ENCODE measurements around the gene SMARCA2.
A peak's percentile ranks its signal among the peaks of the same experiment; 100 is the strongest.

Gene SMARCA2

DNA sequence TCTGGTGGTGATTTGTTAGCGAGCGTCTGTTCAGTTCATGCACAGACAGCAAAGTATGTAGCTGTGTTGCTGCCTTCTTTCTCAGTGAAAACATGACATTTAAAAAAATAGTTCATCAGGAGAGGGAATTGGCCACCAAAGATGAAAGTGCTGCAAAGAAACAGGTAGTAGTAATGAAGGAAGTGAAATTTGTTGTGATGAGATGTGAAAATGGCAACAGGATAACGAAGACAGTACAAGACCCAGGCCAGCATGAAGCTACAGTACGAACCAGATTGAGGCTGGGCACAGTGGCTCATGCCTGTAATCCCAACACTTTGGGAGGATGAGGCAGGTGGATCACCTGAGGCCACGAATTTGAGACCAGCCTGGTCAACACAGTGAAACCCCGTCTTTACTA lies 136.0 kb downstream of the SMARCA2 start:
- no peak for DNase-seq

DNA sequence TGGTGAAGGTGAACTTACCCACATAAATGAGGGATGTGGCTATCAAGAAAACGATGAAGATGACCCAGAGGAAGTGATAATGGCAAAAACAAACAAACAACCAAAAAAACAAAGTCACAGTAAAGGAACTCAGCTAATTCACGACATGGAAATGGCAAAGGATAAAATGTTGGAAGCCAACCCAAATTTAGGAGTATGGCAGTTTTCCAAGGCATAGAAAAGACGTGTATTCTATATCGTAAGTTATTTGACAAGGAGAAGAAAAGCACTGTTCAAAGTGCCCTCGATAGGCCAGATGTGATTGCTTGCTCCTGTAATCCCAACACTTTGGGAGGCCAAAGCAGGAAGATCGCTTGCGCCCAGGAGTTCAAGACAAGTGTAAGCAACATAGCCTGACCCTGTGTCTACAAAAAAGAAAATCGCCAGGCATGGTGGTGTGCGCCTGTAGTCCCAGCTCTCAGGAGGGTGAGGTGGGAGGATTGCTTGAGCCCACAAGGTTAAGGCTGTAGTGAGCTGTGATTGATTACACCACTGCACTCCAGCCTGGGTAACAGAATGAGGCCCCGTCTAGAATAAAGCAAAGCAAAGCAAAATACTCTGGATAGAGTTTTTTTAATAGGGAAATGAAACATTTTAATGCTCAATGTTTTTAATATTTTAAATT lies 138.0 kb downstream of the SMARCA2 start:
- no peak for DNase-seq

DNA sequence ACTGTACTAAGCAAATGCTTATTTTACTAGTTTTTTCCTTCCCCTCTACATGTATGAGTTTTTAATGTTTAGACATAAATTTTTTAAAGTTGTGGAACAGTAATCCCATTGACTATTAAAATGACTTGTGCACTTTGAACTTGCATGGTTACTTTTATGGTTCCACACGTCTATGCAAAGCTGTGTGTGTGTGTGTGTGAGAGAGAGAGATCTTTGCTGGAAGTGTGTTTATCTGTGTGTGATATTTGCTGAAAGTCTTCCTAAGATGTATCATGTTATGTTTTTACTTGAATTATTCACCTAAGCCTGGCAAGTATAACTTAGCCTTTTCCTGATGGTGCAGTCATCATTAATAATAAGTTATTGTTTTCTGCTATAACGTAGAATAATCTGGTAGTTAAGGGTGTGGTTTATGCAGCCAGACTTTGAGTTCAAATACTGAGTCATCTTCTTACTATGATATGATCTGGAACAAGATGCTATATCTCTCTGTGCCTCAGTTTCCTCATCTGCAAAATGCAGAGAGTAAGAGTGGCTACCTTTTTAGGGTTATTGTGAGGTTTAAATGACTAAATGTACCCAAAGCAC lies 138.6 kb downstream of the SMARCA2 start:
- no peak for DNase-seq

DNA sequence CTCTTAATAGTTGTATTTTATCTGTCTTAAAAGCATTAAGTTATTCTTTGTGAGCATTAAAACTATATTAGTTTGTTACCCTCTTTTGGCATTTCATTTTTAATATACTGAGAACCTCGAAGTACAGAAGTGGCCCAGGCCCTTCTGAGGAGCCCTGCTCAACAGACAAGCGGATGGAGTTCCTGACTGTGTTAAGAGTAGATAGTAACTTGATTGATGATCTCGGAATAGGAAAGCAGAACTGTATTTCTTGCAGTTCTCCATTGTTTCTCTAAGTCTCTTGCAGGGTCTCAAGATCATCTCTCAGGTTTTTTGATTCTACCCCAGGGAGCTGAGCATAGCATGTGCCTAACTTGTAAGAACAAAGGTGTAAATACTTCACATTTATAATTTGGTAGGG lies 139.6 kb downstream of the SMARCA2 start:
- DNase-seq = no peak

DNA sequence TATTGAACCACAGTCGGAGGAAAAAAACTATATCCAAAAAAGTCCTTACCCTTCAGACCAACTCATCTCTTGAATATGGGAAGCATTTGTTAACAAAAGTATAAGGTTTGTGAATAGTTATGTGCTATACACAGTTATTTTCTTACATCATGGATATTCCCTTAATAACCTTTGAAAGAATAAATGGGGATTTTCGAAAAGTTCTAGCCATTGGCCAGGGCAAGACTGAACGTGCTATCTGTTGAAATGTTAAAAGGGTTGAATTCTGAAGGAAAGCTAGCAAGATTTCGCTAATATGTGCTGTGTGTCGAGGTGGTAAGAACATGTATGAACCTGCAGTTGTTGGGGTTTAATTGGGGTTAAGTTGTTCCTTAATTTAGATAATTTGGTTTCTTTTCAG lies 140.8 kb downstream of the SMARCA2 start:
- DNase-seq = no peak

DNA sequence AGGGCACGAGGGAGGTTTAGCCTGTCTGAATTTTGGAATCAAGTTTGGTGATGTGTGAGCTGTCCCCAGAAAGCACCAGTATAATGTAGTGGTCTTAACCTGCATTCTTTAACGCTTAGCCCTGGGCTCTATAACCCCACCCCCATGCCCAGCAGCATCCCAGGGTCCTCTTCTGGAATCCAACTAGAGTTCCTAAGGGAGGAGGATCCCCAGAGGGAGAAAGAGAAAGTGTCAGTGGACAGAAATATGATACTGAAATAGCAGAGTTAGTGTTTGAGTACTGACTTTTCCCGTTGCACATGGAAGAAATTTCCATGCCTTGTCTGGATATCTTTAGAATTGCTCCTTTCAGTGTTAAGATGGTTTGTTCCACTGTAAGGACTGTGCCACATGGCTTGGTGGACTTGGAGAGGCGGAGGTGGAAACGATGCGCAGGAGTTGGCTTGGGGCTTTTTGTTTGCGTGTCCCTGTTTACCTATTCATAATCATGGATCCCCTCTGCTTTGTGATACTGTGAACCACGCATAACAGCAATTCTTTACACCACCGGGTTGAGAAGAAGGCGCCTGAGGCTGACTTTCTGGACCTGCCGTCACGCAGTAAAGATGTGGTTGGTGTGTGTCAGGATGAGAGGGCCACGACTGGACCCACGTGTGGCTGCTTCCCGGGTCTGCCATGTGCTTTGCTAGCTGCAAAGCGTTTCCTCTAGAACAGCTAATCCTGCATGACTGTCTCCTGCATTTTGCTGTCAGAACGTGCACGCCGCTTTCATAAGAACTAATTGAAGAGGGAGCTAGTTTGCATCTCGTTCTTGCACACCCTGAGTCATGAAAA lies 142.3 kb downstream of the SMARCA2 start:
- DNase-seq = peak; percentile 71

DNA sequence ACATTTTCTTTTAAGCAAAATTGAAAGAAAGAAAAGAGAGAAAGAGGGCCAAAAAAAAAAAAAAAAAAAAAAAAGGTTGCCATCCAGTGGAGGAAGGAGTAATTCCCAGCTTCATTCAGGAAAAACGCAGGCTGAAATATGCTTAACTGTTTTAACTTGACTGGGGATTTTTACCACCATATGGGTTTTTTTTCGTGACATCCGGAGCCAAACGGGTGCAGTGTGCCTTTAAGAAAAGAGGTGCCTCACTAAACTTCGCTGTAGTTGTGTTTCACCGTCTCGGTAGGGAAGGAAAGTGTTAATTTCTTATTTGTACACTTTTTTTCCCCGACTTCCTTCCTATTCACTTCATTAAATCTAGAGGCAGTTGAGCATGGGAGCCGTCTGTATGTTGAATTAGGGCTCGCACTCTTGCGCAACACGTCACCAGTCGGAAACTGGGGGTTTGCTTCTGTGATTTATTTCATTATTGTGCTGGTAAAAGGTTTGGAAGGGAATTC lies 143.0 kb downstream of the SMARCA2 start:
- peak; percentile 69 for DNase-seq

DNA sequence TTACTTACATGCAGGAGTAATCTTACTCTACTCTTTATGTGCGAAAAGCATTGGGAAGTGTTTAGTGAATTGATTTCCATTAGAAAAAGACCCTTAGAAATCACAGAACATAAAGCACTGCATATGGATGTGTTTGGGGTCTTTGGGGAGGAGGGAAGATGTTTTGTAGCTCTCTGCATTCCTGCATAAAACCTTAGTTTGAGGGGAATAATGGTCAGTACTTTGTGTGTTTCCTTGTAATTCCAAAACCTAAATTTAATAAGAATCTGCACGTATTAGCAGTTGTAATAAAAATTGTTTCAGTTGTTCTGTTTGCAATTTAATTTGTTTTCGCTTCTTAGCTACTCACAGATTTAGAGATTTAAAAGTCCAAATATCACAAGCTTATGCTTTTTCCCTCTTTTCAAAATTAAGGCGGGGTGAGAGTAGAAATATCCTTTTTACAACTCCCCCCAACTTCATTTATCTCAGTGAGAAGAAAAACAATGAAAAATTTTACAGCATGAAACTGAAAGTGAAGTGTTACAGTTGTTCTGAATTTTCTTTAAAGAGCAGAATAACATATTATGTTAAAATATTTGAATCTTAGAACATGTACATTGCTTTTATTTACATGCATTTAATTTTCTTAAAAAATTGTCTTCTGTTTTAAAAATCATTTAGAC lies 143.8 kb downstream of the SMARCA2 start:
- DNase-seq = no peak

DNA sequence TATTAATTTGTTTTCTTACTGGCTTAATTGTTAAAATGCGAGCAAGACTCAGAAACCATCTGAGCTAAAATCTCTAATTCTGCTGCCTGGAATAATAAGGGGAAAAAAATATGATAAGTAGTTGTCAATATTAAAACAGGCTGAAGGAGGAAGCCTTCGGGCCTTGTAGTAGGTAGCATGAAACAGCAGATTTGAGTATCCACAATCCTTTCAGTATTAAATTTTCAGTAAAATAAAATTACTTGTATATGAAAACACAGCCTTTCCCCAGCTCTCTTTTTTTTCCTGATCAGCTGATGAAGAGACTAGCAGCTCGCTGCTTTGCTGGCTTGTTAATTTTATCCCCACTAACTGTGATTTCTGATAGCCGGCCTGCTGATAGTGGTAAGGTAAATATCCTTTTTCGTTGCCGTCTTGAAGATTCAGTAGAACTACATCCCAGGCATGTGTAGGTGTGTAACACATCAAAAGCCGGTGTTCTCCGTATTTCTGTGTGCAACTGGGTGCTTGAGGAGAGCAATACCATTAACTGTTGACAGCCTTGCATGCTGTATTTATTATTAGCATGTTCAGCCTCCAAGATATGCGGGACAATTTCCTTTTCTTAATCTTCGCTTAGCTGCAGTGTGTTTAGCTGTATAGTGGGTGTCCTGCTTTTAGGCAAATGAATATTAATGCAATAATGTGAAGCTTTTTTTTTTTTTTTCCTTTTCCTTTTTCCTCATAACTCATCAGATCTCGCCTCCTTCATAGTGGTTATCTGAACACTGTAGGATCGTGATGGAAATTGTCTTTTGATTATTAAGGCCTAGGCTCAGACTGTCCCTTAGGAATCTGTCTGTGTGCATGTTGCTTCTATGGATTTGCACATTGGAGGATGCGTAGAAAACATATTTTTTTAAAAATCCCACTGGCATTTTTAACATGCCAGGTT lies 144.6 kb downstream of the SMARCA2 start:
- DNase-seq = peak; percentile 62

DNA sequence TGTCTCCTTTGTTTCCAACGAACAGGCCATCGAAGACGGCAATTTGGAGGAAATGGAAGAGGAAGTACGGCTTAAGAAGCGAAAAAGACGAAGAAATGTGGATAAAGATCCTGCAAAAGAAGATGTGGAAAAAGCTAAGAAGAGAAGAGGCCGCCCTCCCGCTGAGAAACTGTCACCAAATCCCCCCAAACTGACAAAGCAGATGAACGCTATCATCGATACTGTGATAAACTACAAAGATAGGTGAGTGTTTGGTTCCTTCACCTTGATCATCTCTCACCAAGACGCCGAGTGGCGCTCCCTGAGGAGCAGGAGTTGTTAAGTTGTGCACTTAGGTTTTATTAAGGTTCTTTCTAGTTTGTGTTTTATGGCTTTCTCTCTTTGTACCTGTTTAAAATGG lies 146.5 kb downstream of the SMARCA2 start:
- no peak for DNase-seq

DNA sequence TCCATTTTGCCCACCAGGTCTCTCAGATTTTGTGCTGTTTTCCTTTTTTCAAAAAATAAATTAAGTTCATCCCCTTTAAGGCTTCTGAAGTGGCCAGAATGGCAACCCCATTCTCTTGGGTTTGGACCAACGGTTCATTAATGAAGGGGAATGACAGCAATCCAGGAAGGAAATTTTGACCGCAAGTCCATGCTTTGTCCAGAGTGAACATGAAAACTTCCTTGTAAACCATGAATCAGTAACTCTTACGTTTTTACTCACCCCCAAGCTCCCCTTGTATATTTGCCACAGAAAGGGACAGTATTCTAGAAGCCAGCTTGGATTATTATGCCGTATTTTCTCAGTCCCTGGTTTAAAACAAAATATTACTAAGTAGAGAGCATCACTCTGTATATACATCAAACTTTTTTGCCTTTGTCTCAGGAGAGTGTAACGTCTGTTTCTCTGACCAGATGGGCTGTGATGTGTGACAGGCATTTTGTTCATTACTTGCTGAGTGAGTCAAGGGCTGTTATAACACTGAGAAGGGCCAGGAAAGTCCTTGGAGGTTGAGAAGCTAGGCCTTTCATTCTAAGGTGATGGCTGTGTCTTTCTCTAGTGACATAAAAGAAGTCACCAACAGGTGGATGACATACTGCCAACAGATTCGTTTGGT lies 148.2 kb downstream of the SMARCA2 start:
- DNase-seq = no peak

DNA sequence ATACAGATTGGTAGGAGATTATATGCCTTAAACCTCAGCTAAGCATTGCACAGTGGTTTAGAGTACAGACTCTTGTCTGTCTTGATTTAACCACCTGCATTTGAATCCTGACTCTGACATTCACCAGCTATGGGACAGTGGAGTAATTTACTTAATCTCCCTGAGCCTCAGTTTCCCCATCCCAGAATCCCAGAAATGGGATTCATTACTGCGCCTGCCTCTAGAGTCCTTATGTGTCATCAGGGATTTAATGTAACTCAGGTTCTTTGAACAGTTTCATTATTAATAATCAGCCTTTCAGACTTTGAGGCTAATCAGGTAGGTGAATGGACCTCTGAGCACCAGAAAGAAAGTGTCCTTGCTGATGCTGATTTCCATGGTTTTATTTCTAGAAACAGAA lies 149.1 kb downstream of the SMARCA2 start:
- no peak for DNase-seq

DNA sequence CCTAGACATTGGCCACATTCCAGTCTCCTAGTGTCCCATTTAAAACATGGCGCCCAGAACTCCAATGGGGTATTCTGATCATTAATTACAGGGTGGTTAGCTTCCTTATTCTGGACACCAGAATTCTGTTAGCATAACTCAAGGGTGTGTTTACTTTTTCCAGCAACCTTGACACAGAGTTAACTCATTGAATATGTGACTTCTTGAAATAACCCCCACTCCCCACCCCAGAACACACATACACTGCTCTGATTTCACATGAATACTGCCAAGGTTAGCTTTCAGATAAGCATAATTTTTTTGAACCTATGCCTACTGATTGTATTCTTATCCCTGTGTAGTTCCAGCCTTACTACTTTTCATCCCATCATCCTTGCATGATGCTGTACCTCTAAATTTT lies 151.1 kb downstream of the SMARCA2 start:
- DNase-seq = no peak

DNA sequence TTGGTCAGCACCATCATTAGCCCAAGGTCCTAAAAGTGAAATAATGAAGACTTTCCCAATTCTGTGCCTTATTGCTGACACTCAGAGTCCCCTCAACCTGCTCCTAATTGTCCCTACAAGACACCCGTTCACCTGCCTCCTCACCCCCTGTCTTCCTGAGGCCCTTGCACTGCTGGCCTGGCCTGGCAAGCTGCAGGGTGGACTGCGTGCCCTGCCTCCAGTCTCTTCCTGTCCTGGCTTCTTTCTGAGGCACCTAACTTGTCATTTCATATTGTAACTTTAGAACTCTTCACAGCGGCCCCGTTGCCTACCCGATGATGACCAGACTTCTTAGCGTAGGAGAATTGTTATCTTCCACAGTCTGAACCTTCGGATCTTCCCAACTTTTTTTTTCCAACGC lies 153.9 kb downstream of the SMARCA2 start:
- DNase-seq = no peak

DNA sequence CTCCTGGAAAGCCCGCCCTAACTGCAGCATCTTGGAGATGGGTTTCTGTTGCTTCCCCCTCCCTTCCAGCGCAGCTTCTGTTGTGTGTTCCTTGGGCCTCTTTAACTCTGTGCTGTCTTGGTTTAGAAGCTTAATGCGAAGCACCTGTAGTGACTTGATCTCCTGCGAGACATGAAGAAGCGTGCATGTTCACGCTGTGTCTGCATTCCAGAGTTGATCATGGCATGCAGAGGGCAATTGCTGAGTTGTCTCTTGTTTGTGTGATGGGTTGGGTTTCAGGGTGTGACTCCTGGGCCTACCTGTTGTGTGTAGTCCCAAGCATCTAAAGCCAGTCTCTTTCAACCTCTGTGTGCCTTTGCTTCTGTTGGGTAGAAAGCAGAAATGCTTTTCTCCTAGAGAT lies 155.6 kb downstream of the SMARCA2 start:
- DNase-seq = no peak

DNA sequence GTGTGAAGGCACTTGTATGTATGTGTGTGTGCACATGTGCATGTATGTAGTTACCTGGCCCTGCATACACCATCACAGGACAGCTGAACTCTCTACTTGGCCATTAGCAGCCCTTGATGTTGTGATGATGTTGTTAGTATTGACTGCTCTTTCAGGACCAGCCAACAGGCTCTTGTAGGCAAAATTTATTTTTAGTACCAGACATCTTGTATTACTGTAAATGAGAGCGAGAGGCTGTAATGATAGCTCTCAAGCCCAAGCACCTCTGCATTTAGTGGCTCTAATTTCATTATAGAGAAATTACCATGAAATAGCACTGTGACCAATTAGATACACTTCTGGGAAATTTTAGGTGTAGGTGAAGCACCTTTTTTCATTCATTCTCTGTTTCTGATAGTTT lies 158.0 kb downstream of the SMARCA2 start:
- DNase-seq = no peak

DNA sequence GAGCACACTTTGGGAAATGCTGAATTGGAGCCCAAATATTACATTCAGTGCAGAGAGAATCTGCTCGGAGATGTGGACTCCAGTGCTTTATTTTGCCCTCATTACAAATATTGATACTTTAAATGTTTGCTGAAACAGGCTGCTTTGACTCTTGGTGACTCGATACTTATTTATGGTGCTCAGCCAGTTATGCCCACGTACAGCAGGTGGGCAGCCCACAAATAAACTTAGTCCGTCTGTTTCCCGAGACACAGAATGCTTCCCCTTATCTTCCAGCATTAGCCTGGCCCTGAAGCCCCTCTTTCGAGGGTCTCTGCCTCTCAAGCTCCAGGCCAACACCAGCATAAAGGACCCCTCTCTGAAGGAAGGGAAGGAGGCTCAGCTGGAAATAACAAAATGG lies 158.7 kb downstream of the SMARCA2 start:
- no peak for DNase-seq

DNA sequence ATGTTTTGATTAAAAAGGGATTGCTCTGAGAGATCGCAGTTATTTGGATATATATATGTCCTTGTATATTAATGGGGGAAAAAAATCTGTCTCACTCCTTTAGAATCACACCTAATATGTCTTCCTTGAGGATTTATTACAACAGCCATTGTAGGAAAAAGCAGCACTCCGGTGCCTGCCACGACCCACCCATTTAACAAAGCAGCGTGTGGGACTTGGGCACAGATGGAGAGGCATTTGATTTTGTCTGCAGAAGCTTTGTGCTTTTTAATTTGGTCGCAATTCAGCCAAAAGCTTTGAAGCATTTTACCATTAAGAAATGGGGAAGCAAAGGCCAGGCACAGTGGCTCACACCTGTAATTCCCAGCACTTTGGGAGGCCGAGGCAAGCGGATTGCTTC lies 159.2 kb downstream of the SMARCA2 start:
- DNase-seq = no peak

DNA sequence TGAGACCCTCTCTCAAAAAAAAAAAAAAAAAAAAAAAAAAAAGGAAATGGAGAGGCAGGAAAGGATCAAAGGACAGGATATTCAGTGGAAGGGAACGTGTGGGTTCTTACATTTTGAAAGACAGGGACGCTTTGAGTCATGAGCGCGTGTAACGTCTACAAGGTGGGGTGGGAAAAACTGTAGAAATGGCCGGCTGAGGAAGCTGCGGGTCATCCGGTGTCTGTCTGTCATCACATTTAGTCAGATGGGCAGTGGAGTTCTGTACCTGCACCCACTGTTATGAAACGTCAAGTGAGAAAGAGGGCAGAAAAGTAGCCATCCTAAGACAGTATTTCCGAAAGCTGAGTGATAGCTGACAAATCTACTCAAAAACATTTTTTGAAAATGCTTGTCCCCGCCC lies 159.8 kb downstream of the SMARCA2 start:
- DNase-seq = no peak

DNA sequence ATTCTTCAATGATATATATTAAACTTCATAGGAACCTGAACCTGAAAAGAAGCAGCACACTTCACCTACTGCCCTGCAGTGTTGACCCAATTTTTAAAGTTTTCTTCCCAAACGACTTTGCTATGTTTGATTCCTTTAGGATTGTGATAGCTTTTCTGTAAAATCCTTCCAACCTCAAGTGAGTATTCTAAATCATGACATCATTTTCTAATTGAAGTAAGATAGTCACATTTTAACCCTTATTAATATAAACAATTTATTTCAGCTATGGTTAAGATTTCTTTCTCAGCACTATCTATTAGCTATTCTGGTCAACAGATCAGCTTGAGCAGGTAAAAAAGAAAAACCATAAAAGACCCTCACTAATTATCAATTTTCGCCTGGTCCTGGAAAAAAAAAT lies 162.0 kb downstream of the SMARCA2 start:
- no peak for DNase-seq

DNA sequence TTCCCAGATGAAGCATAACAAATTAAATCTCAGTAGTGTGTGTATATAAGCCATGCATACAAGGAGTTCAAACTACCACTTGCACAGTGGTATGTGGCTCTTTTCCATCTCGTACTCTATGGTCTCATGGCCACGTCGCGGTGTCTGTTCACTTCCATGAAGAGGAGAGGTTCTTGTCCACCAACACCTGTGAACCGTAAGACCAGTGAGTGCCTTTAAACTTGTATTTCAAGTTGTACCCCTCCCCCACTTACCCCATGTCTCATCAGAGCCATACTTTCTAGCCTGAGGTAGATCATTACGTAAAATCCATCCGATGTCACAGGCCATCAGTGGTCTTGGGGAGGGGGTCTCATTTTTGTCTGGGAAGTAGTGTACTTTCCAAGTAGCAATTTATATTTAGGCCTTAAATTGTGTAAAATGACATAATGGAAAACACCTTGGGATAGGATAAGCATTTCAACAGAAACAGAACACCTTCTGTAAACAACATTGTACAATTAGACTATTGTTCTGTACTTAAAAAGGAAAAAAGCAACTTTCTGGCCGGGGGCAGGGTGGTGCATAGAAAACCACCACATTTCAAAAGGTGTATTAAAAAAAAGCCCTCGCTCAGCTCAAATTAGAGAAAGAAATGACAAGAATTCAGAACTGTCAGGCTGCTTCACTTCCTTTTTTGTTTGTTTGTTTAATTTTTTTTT lies 163.0 kb downstream of the SMARCA2 start:
- DNase-seq = no peak
